A673 (cell line): ENCODE results near the gene PLEKHB1. TPM values are rescaled to one million over a fixed set of nuclear protein-coding genes. Genes with fewer than 3 reads are reported as not detected.

Experiments used
- BruUV-seq: library from RNA; stranded (reverse); fragments of 400-500 nt; replicated peaks from 2 replicates; lab custom pipeline; 2021; lab: Mats Ljungman, UMichigan
- CTCF ChIA-PET: fragments of 300-600 bp; sonication (Branson Sonifier 250); formaldehyde crosslinking; loops from one replicate; lab custom pipeline; 2022; ENCODE audit warnings: antibody characterized with exemption; lab: Charles Lee
- POLR2A ChIA-PET: fragments of 300-600 bp; sonication (Branson Sonifier 250); formaldehyde crosslinking; loops from one replicate; lab custom pipeline; 2022; ENCODE audit warnings: antibody characterized with exemption; ENCODE audit not compliant: low non-redundant PET; lab: Charles Lee
- DNase-seq: peaks from one replicate; pipeline ENCODE4 v3.0.0-alpha.2; 2015; ENCODE audit warnings: low spot score
- H3K27ac ChIP-seq: fragments of 200-600 bp; sonication (generic); 2 replicates; pipeline ENCODE4 v1.5.1; 2016; ENCODE audit warnings: mixed run types, low read depth, mild to moderate bottlenecking, mixed read lengths, antibody characterized with exemption, low read length; ENCODE audit not compliant: poor library complexity, severe bottlenecking
- H3K27me3 ChIP-seq: fragments of 200-600 bp; sonication (generic); replicated peaks from 2 replicates; pipeline ENCODE4 v1.6.1; 2017; ENCODE audit warnings: mixed run types, low read depth, mild to moderate bottlenecking, mixed read lengths, antibody characterized with exemption, low read length; ENCODE audit not compliant: insufficient read depth, poor library complexity
- H3K36me3 ChIP-seq: fragments of 200-600 bp; sonication (generic); 2 replicates; pipeline ENCODE4 v1.6.1; 2016; ENCODE audit warnings: mixed run types, mild to moderate bottlenecking, mixed read lengths, antibody characterized with exemption, low read length; ENCODE audit not compliant: insufficient read depth, poor library complexity, severe bottlenecking
- H3K4me1 ChIP-seq: fragments of 200-600 bp; sonication (generic); 2 replicates; pipeline ENCODE4 v1.6.1; 2017; ENCODE audit warnings: mixed run types, mild to moderate bottlenecking, mixed read lengths, antibody characterized with exemption, low read length; ENCODE audit not compliant: insufficient read depth, poor library complexity, severe bottlenecking
- H3K4me3 ChIP-seq: fragments of 200-600 bp; sonication (generic); 2 replicates; pipeline ENCODE4 v1.5.1; 2016; ENCODE audit warnings: low read depth, mixed run types, mild to moderate bottlenecking, mixed read lengths, low read length; ENCODE audit not compliant: poor library complexity, severe bottlenecking
- H3K9me3 ChIP-seq: fragments of 200-600 bp; sonication (generic); 2 replicates; pipeline ENCODE4 v1.6.1; 2016; ENCODE audit warnings: mixed run types, low read depth, mild to moderate bottlenecking, mixed read lengths, antibody characterized with exemption, low read length; ENCODE audit not compliant: poor library complexity, severe bottlenecking
- EZH2 ChIP-seq: fragments of 200-600 bp; sonication (generic); IDR thresholded peaks from 2 replicates; pipeline ENCODE4 v1.6.1; 2017; ENCODE audit warnings: borderline replicate concordance, low read depth, mild to moderate bottlenecking, mixed read lengths, antibody characterized with exemption, low read length; ENCODE audit not compliant: poor library complexity, severe bottlenecking
- intact Hi-C: fragments of 100-400 bp; cut with micrococcal nuclease; formaldehyde crosslinking; loops from one replicate; pipeline ENCODE4 v1.10.0; 2022; ENCODE audit not compliant: unreplicated experiment
- total RNA-seq: library from RNA; stranded (reverse); gene quantifications from 2 replicates; pipeline ENCODE4 v1.2.3, GENCODE V29; 2021
- TF ChIP-seq, protein P1 (sequence below): fragments of 300-800, 200-600 bp; sonication (generic); conservative IDR thresholded peaks from 2 replicates; pipeline ENCODE4 v1.5.1; 2017; ENCODE audit warnings: low read depth, mild to moderate bottlenecking, antibody characterized with exemption, low read length, moderate library complexity, mixed read lengths

The PLEKHB1 gene
- total RNA-seq, 1 experiment from 2014 or later, result not detected

DNA sequence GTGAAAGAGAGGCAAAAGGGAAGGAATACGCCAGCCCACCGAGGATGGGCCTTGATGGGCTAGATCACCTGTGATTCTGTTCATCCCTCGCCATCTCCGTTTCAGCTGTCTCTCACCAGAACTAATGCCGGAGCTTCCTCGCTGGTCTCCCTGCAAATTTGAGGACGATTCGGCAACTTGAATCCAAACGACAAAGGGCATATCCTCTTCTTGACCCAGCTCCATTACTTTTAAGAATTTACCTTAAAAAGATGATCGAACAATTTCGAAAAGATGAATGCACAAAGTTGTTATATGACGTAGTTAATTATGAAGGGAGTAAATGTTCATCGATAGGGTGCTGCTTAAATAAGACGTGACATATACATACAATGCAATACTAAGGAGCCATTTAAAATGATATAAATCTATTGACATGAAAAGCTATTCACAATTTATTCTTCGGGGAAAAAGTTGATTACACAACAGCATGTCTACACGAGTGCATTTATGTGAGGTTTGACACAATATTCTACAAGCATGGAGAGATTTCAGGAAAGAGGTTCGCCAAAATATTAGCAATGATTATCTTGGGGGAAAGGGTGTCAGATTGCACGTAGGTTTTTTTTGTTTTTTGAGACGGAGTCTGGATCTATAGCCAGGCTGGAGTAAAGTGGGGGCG, 47.5 kb upstream of the PLEKHB1 start:
- peaks cover 23% of the 10 kb centered on the region for H3K4me1 ChIP-seq
- CTCF ChIA-PET, result interaction anchor here (0.6 to 1.7 kb wide), 5 partner anchors 27 to 855 kb away, joined by 3 to 7 read pairs (median 5); no protein-coding TSS in a partner anchor
- H3K27ac ChIP-seq, result peak overlapping the region; percentile 87
- no peak for TF ChIP-seq EZH2
- TF ChIP-seq, protein P1, sequence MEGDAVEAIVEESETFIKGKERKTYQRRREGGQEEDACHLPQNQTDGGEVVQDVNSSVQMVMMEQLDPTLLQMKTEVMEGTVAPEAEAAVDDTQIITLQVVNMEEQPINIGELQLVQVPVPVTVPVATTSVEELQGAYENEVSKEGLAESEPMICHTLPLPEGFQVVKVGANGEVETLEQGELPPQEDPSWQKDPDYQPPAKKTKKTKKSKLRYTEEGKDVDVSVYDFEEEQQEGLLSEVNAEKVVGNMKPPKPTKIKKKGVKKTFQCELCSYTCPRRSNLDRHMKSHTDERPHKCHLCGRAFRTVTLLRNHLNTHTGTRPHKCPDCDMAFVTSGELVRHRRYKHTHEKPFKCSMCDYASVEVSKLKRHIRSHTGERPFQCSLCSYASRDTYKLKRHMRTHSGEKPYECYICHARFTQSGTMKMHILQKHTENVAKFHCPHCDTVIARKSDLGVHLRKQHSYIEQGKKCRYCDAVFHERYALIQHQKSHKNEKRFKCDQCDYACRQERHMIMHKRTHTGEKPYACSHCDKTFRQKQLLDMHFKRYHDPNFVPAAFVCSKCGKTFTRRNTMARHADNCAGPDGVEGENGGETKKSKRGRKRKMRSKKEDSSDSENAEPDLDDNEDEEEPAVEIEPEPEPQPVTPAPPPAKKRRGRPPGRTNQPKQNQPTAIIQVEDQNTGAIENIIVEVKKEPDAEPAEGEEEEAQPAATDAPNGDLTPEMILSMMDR, result no peak
- peak overlapping the region; percentile 95 for H3K4me3 ChIP-seq
- TSS peak; percentile 98 for BruUV-seq
- no peak for DNase-seq
- no peaks in the 10 kb centered on the region for H3K27me3 ChIP-seq
- no peaks in the 10 kb centered on the region for H3K9me3 ChIP-seq
- POLR2A ChIA-PET, result interaction anchor here (0.9 kb wide), 1 partner anchor 292 kb away, joined by 4 read pairs; no protein-coding TSS in a partner anchor
- intact Hi-C loops, result loop anchor here (5.0 kb wide), 1 partner anchor 122 kb away; no protein-coding TSS in a partner anchor
- no peaks in the 10 kb centered on the region for H3K36me3 ChIP-seq

DNA sequence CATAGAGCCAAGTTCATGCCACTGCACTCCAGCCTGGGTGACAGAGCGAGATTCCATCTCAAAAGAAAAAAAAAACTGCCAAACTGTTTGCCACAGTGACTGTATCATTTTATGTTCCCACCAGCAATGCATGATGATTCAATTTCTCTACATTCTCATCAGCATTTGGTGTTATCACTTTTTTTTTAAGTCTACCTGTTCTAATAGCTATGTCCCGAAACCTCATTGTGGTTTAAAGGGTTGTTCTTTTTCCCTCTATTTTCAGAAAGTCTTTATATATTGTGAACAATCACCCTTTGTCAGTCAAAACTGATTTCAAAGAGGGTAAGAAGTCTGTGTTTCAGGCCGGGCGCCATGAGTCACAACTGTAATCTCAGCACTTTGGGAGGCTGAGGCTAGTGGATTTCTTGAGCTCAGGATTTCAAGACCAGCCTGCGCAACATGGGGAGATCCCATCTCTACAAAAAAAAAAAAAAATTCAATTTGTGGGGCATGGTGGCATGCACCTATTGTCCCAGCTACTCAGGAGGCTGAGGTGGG, 33.7 kb upstream of the PLEKHB1 start:
- POLR2A ChIA-PET, result no interaction called here
- no TSS peak for BruUV-seq
- H3K4me3 ChIP-seq, result no peak overlapping the region

DNA sequence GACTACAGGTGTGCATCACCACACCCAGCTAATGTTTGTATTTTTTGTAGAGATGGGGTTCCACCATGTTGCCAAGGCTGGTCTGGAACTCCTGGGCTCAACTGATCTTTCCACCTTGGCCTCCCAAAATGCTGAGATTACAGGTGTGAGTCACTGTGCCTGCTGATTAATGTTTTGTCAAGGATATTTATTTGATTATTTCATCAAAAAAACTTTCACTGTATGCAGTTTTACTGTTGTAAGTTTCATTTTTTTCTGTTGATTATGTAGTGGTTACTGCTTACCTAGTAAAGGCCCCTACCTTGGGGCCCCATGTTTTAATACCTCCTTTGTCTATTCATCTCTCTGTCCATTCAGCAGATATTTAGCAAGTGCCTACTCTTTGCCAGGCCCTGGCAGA, 31.8 kb upstream of the PLEKHB1 start:
- no TSS peak for BruUV-seq
- no peaks in the 10 kb centered on the region for H3K4me1 ChIP-seq
- ChIA-PET POLR2A (no interaction called here), CTCF (no interaction called here)
- H3K27me3 ChIP-seq, result no peaks in the 10 kb centered on the region
- no peaks in the 10 kb centered on the region for H3K9me3 ChIP-seq
- intact Hi-C loops, result no loop called here
- no peaks in the 10 kb centered on the region for H3K36me3 ChIP-seq
- no peak for TF ChIP-seq EZH2
- TF ChIP-seq, protein P1, result no peak
- H3K27ac ChIP-seq, result no peak overlapping the region
- no peak for DNase-seq
- H3K4me3 ChIP-seq, result no peak overlapping the region

More for the DNA sequence above, 33.7 kb upstream of the PLEKHB1 start:
- DNase-seq, result no peak
- intact Hi-C loops, result no loop called here
- CTCF ChIA-PET, result no interaction called here
- TF ChIP-seq, protein P1, result no peak
- TF ChIP-seq EZH2, result no peak
- no peaks in the 10 kb centered on the region for H3K27me3 ChIP-seq
- H3K27ac ChIP-seq, result no peak overlapping the region
- H3K4me1 ChIP-seq, result no peaks in the 10 kb centered on the region
- no peaks in the 10 kb centered on the region for H3K36me3 ChIP-seq
- H3K9me3 ChIP-seq, result no peaks in the 10 kb centered on the region
